ENCODE measurements around the gene CCDC127.
"Not testable (repeated sequence)": the region's sequence is repeated elsewhere in the genome, so short reads cannot be mapped to it uniquely, and the experiment has no call there.

Gene CCDC127

GRCh38 chr5:231661-232060 is 13.7 kb upstream of the CCDC127 start:
- no peak for DNase-seq

- DNase-seq, result no peak
These were observed 12.8 kb upstream of the CCDC127 start for GRCh38 chr5:230711-231110.

GRCh38 chr5:228886-229285 is 10.9 kb upstream of the CCDC127 start:
- no peak for DNase-seq

GRCh38 chr5:227375-227774 is 9.4 kb upstream of the CCDC127 start:
- not testable (repeated sequence) for DNase-seq

GRCh38 chr5:225334-225733 is 7.4 kb upstream of the CCDC127 start:
- DNase-seq, result no peak

DNA sequence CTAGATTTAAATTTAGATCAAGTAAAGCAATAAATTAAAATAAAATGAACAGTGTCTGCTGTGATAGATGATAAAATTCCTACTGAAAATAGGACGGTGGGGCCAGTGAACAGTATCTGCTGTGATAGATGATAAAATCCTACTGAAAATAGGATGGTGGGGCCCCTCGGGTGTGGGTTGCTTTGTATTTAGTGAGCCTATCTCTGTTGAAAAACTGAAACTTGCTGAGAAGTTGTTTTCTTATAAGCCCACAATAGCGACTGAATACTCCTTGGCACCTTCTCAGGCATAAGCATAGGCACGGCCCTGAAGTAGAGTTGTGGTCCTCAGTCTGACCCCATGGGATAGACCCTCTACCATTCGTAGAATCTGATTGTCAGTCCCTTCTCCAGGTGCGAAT is 5.8 kb upstream of the CCDC127 start:
- DNase-seq, result no peak

- not testable (repeated sequence) for DNase-seq
These were observed 5.2 kb upstream of the CCDC127 start for GRCh38 chr5:222951-223715.

- DNase-seq, result no peak
These were observed 2.0 kb upstream of the CCDC127 start for GRCh38 chr5:219991-220390.

GRCh38 chr5:219460-219863 is 1.5 kb upstream of the CCDC127 start:
- peak; percentile 26 for DNase-seq

DNA sequence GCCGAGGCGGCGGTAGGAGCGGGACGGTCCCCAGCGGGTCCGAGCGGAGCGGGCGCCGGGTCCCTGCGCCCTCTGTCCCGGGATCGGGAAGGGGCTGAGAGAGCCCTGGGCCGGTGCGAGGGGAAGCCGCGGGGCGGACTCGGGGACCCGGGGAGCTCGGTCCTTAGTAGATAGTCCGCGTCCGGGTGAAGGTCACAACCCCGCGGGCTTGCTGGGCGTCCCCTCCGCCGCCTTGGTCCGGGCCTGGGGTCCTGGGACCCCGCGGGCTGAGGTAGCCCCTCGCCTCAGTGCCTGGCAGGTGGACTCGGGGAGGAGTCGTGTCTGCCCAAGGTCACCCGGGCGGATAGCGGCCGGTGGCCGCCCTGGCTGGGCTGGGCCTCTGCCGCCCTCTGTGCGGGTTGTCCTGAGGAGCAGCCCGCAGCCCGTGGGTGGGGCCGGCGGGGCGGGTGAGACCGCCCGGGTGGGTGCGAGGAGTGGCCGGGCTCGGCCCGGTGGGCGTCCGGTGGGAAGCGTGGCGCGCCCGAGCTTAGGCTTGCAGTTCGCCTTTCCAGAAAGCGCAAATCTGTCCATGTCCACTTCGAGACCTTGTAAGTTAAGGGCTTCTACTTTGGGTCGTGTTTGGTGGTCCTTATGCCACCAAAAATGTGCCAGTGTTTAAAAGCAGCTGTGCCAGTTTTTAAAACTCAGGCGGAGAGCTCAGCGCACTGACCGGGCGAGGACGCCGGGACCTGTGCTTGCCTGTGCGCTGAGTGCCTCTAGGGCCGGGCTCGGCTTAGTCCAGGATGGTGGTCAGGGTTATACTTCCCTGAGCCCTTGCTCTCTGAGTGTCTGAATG is 721 bp upstream of the CCDC127 start:
- DNase-seq, result peak; percentile 12

GRCh38 chr5:216076-216475 is 1.9 kb downstream of the CCDC127 start:
- DNase-seq, result not testable (repeated sequence)

DNA sequence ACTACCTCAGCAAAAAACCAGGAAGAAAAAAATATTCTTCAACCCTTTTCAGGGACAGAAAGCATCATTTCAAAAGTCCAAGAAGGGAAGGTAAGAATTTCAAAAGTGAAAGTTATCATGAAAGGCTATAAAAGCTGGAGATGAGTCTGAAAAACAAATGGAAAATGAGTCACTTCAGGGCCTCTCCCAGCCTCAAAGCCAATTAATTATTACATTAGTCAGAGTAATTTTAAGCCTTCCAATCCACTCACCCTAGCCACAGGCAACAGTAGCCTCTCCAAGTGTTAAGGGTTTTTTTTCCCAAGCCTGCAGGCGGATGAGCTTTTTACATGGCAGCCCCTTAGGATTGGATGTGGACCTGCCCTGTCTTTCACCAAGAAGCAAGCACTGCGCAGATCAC is 2.7 kb downstream of the CCDC127 start:
- DNase-seq, result not testable (repeated sequence)

DNA sequence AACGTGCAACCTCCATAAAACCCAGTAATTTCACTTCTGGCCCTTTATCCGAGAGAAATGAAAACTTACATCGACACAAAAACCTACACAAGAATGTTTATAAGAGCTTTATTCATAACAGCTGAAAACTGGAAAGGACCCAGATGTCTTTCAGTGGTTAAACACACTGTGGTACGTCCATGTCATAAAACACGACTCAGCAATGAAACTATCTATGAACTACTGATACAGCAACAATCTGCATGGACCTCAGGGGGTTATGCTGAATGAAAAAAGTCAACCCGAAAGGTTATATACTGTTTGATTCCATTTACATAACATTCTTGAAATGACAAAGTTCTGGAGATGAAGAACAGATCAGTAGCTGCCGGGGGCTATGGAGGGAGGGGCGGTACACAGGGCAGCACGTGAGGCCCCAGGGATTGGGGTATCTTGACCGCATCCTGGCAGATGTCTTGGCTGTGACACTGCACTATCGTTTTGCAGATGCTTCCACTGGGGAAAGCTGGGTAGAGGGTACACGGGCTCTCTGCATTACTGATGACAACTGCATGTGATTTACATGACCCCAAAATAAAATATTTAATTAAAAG is 4.1 kb downstream of the CCDC127 start:
- DNase-seq, result no peak

DNA sequence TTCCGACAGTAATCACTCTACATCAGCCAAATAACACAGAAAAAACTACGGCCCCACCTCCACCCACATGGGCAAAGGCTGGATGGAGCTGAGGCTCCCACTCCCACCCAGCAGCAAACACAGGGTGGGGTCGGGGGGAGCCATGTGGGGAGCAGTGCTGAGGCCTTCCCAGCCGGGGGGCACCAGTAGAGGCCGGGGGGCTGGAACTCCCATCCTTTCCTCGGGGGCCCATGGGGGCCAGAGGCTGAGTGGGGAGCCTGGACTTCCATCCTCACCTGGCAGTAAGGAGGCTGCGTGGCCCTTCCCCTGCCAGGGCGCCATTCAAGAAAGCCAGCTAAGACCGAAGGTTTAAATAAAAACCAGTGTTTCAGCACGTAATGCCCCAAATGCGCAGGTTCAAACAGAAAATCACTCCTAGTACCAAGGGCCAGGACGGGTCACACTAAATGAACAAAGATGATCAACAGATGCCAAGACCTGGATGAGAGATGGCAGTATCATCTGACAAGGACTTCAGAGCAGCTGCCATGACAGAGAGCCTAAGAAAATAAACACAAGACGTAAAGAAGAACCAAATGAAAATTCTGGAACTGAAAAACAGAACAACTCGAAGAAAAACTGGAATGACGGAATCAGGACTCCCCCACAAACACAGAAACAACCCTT is 9.4 kb downstream of the CCDC127 start:
- DNase-seq, result no peak

GRCh38 chr5:207599-207998 is 10.4 kb downstream of the CCDC127 start:
- no peak for DNase-seq

DNA sequence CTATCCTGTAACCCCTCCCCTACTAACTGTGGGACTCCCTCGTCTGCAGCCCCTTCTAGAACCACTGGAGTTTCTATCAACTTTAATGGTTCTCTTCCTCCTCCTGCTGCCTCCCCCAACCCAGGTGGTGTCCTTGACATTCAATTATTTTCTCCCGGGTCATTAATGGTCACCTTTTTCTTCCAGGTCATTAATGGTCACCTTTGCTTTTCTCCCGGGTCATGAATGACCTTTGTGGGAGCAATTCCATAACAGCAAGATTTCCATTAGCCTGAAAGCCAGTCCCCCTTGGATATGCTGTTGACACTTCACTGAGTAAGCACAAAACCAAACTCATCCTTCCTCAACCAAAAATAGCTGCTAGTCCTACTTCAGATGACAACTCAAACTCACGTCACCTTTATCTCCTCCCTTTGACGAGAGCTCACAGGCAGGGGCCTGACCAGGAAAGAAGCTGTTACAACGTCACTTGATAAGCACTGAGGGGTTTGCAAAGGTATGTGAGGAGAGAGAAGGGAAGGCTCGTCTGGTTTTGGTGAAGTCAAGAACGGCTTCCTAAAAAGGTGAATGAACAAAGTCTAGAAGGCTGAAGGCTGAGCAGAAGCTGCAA is 10.9 kb downstream of the CCDC127 start:
- no peak for DNase-seq

GRCh38 chr5:206406-206805 is 11.5 kb downstream of the CCDC127 start:
- no peak for DNase-seq

DNA sequence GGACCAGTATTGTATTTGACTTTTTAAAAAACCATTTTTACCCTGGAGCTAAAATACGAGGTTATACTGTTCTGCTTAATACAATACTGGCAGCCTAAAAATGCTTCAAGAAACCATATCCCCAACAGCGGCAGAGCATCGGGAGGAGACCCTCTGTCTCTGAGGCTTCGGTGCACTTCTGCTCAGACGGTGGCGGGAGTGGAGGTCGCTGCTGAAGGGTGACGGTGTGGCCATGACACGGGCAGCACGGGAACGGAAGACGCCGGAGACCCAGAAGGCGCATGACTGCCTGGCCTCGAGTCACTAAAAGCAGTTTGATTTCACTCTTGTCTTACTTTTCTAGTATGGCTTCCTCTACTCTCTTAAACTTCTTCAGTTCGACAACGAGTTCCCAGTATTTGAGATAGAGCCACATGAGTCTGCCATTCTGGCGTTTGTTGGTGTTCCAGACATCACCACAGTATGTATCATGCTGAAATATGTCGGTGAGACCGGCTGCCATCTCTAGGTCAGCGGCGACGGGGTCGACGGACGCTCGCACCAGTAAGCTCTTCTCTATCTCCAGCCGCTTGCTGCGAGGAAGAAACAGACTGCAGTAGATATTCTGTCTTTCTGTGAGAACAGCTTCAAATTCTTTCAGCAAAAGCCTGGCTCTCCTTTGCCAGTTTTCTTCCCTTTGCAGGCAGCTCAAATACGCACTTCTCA is 12.8 kb downstream of the CCDC127 start:
- no peak for DNase-seq

DNA sequence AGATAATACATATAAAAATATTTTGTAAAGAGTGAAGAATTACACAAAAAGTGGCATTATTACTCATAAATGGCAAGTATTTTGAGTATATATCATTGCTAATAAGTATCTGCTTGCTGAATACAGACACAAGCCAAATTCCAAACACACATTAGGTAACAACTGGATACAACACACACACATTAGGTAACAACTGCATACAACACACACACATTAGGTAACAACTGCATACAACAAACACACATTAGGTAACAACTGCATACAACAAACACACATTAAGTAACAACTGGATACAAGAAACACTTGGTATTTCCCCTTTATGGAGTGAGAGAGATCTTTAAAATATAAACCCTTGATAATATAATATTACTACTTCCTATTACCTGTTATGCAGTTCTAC is 13.5 kb downstream of the CCDC127 start:
- no peak for DNase-seq

DNA sequence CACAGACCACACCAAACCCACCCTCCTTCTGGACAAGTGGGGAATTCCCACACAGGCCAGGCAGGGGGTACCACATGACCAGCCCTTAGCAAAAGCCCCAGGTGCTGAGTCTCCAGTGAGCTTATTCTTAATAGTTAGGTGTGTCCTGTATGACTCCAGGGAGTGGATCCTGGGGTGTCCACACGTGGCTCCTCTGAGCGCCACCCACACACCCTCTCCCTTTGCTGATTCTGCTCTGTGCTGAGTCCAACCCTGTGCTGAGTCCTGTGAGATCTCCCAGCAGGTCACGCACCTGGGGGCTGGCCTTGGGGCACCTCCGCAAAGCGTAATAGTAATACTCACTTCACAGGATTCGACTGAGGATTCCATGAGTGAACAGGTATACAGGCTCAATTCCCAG is 14.0 kb downstream of the CCDC127 start:
- DNase-seq, result no peak

- no peak for DNase-seq
These were observed 14.6 kb downstream of the CCDC127 start for GRCh38 chr5:203246-203930.

- no peak for DNase-seq
These were observed 16.3 kb downstream of the CCDC127 start for GRCh38 chr5:201672-202071.
